GM19463 (cell line): ENCODE data around the gene PODXL2.

Source experiments
- ATAC-seq: cut with Tn5 transposase; IDR thresholded peaks from one replicate; pipeline ENCODE4 v1.9.1; 2021; ENCODE audit warnings: mild to moderate bottlenecking, moderate library complexity; ENCODE audit not compliant: unreplicated experiment

The PODXL2 gene

DNA sequence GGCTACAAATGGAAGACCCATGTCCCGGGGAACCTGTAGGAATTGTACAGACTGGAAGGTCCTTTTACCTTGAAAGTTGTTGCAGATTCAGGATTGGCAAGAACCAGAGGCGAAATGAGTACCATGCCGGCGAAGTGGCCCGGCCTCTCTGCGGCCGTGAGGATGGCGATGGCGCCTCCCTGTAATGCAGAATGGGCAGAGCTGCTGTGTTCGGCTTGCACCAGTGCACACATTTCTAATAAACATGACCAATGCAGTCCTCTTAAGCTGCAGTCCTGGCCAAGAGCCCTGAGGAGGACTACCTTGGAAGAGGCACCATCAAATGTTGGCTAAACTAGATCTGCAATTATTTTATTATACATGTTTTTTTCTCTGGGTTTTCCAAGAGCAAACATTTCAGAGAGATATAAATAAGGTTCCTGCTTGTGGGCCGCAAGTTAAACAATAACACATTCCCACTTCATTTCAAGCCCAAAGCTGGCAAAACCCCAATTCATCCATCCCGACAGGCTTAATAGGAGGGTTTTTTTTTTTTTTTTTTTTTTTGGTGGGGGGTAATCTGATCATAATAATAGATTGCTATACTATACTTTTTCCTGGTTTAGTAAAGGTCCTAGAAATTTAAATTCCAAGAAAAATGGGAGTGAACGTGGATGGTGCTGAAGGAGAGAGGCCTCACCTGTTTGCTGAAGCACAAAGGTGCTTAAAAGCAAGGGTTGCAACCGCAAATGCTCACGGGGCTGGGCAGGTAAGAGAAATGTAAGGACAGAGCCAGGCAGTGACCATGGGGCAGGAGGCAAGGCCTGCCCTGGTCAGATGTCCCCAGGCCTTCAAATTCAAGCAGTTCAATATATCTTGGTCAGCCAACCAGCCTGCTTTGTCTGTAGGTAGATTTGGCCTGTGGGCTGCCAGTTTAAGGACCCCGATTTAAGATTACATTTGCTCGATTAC lies 92.3 kb downstream of the PODXL2 start:
- ATAC-seq, result no peak

DNA sequence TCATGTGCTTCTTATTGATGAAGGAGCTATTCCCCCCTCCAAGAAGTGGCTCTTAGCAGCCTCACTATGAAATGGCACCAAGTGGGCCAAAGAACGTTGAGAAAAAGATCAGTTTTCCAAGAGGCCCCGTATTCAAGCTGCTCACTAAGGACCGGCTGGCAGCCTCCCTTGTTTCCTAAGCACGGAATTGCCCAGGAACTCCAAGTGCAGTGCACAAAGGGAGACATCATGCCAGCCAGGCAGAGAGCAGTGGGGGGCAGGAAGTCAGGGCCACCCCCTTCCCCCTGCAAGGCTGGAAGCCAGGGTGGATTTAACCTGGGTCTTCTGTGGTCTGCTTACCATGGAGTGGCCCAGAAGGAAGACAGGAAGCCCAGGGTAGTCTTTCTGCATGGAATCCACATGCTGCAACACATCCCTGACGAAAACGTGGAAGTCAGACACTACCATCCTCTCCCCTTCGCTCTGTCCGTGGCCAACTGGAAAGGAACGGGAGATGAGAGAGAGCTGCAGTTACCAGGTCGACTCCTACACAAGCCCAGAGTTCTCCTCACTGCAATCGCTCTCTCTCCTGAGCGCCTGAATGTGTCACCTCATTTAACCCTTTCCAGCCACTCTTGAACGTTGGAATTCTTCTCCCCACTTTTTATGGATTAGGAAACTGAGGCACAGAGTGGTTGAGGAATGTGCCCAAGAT lies 93.3 kb downstream of the PODXL2 start:
- no peak for ATAC-seq
